GM12892 (cell line): Measurements from ENCODE around the gene RIC8B.

Source experiments
- POLR2A ChIP-seq: IDR thresholded peaks from 2 replicates; pipeline ENCODE4 v1.6.1; 2011; ENCODE audit warnings: low read depth, low read length, control low read depth
- TAF1 ChIP-seq: IDR thresholded peaks from 2 replicates; pipeline ENCODE4 v1.6.1; 2011; ENCODE audit warnings: low read depth, mild to moderate bottlenecking, control low read depth, low read length, borderline replicate concordance

- TF ChIP-seq POLR2A (no peak), TAF1 (no peak)
Measured at GRCh38 chr12:106801830-106802533, 27.5 kb downstream of the RIC8B start.
